GM20431 (cell line): ENCODE measurements around the gene ZMAT3.

Source experiments
- in situ Hi-C: fragments of 300-500 bp; cut with MseI, MboI; formaldehyde crosslinking; loops from one replicate; pipeline ENCODE4 v1.15.0; 2020; ENCODE audit warnings: low sequenced_read_pairs; ENCODE audit not compliant: unreplicated experiment

ZMAT3 gene

GRCh38 chr3:179028408-179028807 is 43.2 kb downstream of the ZMAT3 start:
- in situ Hi-C loops: no loop called here

DNA sequence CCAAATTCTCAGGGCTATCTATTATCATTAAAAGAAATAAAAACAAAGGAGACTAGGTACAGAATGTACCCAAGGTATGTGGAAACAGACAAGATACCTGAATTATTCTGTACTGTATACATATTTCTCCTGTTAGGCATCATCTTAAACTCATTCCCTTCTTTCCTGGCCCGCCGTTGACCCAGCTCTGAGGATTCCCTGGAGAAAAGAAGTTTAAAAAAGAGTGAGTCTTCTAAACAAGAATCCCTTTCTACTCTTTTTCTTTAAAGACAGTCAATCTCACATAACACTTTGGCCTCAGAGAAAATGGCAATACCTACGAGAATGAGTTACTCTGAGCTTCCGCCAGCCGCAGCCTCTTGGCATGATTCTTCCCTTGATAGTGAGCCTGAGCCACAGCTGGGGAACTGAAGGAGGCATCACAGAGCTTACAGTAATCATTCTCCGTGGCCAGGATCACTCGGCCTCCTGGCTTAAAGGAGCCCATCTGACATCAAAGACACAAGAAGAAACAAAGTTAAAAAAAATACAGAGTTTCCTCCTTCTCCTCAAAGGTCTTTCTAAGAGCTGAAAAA is 44.2 kb downstream of the ZMAT3 start:
- in situ Hi-C loops: no loop called here

GRCh38 chr3:179026636-179027035 is 45.0 kb downstream of the ZMAT3 start:
- in situ Hi-C loops: no loop called here

GRCh38 chr3:179021119-179021903 is 50.3 kb downstream of the ZMAT3 start:
- in situ Hi-C loops: loop anchor here (25.0 kb wide), 1 partner anchor 541 kb away; the partner anchor contains the start of gene ACTL6A

- in situ Hi-C loops: loop anchor here (25.0 kb wide), 1 partner anchor 542 kb away; the partner anchor contains the start of gene ACTL6A
Observed at GRCh38 chr3:179020112-179020511, 51.5 kb downstream of the ZMAT3 start.

DNA sequence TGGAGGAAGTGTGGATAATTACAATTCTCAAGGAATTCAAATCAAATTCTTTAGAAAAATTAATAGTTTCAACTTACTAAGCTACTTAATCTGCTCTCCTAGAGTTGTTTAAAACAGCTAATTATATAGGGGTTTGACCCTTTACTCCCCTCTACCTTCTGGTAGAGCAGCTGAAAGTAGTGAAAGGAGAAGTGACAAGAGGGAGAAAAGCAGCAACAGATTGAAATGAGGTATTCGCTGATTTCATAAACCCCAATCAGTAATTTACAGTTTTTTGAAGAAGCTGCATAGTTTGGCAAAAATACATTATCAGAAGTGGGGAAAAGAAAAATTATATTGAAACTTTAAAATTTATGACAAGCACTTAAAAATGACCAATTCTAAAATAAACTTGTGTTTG is 52.8 kb downstream of the ZMAT3 start:
- in situ Hi-C loops: loop anchor here (10.0 to 25.0 kb wide), 3 partner anchors 56 to 543 kb away; partner anchors contain the start of genes ACTL6A and ZMAT3

DNA sequence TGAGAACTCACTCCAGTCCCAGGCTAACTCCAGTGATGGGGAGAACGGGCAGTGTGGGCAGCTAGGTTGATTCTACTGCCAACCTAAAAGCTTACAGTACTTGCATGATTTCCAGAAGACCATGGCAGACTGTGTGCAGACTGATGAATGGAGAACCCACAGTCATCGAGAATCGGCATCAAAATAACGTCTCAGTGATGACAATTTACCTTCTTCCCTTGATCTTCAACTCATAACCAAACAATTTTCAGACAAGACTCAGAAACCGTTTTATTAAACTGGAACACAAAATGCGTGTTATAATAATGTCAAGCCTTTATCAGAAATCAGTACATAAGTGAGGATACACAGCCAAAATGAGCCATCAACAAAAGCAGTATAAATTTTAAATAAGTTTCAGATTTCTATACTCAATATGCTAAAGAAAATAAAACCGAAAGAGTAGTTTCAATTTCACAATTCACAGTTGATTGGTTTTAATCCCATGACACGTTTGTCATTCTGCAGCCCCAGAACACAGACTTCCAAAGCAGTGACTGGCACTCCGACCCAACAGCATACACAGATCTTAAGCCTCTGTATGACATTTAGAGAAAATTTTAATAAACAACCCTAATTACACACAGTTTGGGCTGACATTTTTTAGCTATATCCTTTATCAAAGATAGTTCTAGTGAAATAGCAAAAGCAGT is 54.5 kb downstream of the ZMAT3 start:
- in situ Hi-C loops: loop anchor here (10.0 to 25.0 kb wide), 3 partner anchors 58 to 545 kb away; partner anchors contain the start of genes ACTL6A and ZMAT3

- in situ Hi-C loops: loop anchor here (10.0 to 25.0 kb wide), 3 partner anchors 59 to 547 kb away; partner anchors contain the start of genes ACTL6A and ZMAT3
Observed at GRCh38 chr3:179015551-179016020, 56.0 kb downstream of the ZMAT3 start.

DNA sequence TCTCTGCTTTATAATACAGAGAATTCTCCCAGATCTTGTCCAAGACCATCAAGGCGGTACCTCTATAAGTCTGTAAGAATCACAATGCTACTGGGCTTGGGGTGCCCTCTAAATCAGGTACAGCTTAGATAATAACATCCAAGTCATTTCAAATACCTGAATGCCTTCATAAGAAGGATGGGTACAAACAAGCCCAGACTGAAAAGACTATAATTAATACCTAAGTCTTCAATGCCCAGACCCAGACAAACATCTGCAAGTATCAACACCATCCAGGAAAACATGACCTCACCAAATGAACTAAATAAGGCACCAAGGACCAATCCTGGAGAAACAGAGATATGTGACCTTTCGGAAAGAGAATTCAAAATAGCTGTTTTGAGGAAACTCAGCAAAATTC is 65.9 kb downstream of the ZMAT3 start:
- in situ Hi-C loops: loop anchor here (25.0 kb wide), 1 partner anchor 557 kb away; the partner anchor contains the start of gene ACTL6A

GRCh38 chr3:179005213-179005612 is 66.4 kb downstream of the ZMAT3 start:
- in situ Hi-C loops: loop anchor here (25.0 kb wide), 1 partner anchor 557 kb away; the partner anchor contains the start of gene ACTL6A

DNA sequence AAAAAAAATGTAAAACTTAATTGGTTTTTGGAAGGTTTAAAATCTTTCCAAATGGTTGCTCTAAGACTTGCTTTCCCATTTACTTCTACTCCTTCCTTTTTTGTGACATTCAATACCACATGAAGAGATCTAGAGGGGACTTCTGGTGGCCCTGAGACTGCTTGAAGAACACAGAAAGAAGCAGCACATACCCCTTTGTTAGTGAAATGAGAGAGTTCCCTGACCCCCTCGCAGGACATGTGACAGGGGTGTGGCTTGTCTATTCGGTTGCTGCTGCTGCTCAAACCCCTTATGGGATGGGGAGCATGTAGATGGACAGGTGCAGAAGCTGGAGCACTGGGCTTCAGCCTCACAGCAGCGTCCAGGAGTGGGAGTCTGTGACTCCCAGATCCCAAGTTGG is 71.0 kb downstream of the ZMAT3 start:
- in situ Hi-C loops: loop anchor here (25.0 kb wide), 1 partner anchor 562 kb away; the partner anchor contains the start of gene ACTL6A

DNA sequence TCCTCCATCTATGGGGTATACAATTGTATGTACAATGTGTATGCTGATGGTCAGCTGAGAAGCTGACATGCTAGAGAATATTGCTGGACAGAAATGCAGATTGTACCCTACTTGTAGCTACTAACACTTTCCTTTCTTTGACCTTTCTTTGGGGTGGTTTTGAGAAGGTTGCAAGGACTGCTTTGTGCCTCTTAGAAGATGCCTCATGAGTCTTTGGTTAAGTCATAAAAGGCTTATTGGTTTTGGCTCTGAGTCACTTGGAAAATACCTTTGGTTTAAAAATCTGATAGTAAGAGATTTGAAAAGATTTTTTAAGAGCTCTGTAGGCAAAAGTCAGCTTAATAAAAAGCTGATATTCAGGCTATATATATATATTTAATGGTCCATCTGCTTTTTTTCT is 71.5 kb downstream of the ZMAT3 start:
- in situ Hi-C loops: loop anchor here (25.0 kb wide), 1 partner anchor 562 kb away; the partner anchor contains the start of gene ACTL6A

GRCh38 chr3:178996399-178996798 is 75.2 kb downstream of the ZMAT3 start:
- in situ Hi-C loops: no loop called here

GRCh38 chr3:178990293-178990692 is 81.3 kb downstream of the ZMAT3 start:
- in situ Hi-C loops: no loop called here

GRCh38 chr3:178989821-178990220 is 81.8 kb downstream of the ZMAT3 start:
- in situ Hi-C loops: no loop called here

DNA sequence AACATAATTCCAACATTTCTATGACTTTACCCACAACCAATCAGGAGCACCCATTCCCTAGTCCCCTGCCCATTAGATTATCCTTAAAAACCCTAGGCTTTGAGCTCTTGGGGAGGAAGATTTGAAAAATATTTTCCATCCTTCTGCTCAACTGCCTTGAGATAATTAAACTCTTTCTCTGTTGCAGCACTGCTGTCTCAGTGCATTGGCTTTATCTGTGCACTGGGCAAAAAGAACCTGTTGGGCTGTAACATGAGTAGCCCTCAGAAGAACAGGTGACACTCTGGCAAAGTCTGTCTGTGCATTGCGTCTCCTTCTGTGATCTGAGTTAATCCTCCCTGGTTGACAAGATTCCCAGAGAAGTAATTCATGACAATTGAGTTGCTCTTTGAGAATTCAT is 83.9 kb downstream of the ZMAT3 start:
- in situ Hi-C loops: no loop called here

DNA sequence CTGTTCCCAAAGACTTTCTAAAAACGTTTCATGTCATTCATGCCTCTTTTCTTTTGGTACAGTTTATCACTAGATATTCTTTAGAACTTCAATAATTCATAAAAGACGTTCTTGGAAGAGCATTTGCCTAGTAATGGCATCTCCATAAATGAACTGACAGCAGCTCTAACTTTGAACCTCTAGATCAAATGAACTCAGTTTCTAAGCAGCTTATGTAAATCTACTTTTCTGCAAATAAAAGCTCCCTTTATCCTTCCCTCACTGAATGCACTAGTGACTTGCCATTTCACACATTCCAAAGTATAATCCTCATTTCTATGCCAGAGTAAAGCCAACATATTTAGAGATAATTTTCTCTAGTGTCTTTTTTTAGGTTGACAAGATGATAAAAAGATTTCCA is 85.2 kb downstream of the ZMAT3 start:
- in situ Hi-C loops: no loop called here

DNA sequence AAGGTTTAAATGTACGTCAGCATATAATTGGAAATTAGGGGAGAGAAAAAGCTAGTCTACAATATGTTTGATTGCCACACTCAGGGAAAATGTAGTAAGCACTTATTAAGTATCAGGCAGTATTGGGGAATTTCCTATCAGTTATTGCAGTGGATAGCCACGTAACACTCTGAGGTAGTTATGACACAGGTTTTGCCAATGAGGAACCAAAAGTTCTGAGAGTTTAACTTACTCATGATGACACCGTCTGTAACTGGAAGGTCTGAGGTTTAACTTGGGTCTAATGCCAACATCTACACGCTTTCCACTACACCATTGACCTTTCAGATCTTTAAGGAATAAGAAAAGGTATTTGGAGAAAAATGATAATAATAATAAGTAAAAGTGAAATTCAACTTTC is 89.5 kb downstream of the ZMAT3 start:
- in situ Hi-C loops: no loop called here

GRCh38 chr3:178975320-178975719 is 96.3 kb downstream of the ZMAT3 start:
- in situ Hi-C loops: no loop called here

- in situ Hi-C loops: no loop called here
Observed at GRCh38 chr3:178971614-178972013, 100.0 kb downstream of the ZMAT3 start.
